B cell (primary cell): ENCODE measurements around the gene NPIPB8.
"Not testable (repeated sequence)": the region's sequence is repeated elsewhere in the genome, so short reads cannot be mapped to it uniquely, and the experiment has no call there.

Experiments
- EZH2 ChIP-seq: IDR thresholded peaks from 2 replicates; pipeline ENCODE4 v1.6.1; 2012; ENCODE audit warnings: borderline replicate concordance, low read depth, mild to moderate bottlenecking, moderate library complexity, low read length; ENCODE audit not compliant: insufficient read depth, poor library complexity, severe bottlenecking
- TF ChIP-seq, protein P1 (sequence below): fragments of 200-600 bp; IDR thresholded peaks from one replicate; pipeline ENCODE4 v1.8.0; 2022; ENCODE audit warnings: antibody characterized with exemption, mild to moderate bottlenecking

DNA sequence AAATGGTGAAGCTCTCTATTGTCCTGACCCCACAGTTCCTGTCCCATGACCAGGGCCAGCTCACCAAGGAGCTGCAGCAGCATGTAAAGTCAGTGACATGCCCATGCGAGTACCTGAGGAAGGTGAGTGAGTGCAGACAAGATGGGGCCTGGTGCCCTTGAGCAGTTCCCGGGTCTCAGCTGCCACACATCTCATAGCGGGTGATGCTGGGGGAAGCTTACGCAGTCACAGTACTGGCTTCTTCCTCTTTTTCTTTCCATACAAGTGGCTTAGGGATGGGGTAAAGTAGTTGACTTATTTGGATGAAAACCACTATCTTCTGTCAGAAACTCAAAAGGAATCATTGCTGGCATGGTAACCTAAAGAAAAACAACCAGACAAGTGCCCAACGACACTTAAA lies 494 bp downstream of the NPIPB8 start:
- TF ChIP-seq, protein P1, sequence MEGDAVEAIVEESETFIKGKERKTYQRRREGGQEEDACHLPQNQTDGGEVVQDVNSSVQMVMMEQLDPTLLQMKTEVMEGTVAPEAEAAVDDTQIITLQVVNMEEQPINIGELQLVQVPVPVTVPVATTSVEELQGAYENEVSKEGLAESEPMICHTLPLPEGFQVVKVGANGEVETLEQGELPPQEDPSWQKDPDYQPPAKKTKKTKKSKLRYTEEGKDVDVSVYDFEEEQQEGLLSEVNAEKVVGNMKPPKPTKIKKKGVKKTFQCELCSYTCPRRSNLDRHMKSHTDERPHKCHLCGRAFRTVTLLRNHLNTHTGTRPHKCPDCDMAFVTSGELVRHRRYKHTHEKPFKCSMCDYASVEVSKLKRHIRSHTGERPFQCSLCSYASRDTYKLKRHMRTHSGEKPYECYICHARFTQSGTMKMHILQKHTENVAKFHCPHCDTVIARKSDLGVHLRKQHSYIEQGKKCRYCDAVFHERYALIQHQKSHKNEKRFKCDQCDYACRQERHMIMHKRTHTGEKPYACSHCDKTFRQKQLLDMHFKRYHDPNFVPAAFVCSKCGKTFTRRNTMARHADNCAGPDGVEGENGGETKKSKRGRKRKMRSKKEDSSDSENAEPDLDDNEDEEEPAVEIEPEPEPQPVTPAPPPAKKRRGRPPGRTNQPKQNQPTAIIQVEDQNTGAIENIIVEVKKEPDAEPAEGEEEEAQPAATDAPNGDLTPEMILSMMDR, result not testable (repeated sequence)
- TF ChIP-seq EZH2, result not testable (repeated sequence)
